Aorta (tissue), 5 donors: ENCODE data around the gene KRT79. TPM values are rescaled to one million over a fixed set of nuclear protein-coding genes. Genes with fewer than 3 reads are reported as not detected.
A peak's percentile ranks its signal among the peaks of the same experiment; 100 is the strongest.
"Not testable (repeated sequence)": the region's sequence is repeated elsewhere in the genome, so short reads cannot be mapped to it uniquely, and the experiment has no call there.

Experiments
- ATAC-seq: fragments of 200-7000 bp; cut with Tn5 transposase; one replicate; pipeline ENCODE4 v1.9.1; 2022; ENCODE audit warnings: moderate library complexity; ENCODE audit not compliant: low FRiP score
- DNase-seq, 2 donors: peaks; one replicate each; pipeline ENCODE4 v3.0.0-alpha.2; 2020
- H3K27ac ChIP-seq, 2 donors: one replicate each; pipeline ENCODE4 v1.5.1; 2013; ENCODE audit warnings: low read length in 2 of 2, mild to moderate bottlenecking in 2 of 2, moderate library complexity in 2 of 2, control low read depth in 1 of 2, inconsistent platforms in 1 of 2, low read depth in 1 of 2
- H3K27me3 ChIP-seq, 2 donors: one replicate each; pipeline ENCODE4 v1.6.1; 2013; ENCODE audit warnings: control low read depth in 1 of 2, low read length in 1 of 2, mild to moderate bottlenecking in 1 of 2, moderate library complexity in 1 of 2; ENCODE audit not compliant: insufficient read depth in 2 of 2, control insufficient read depth in 1 of 2
- H3K36me3 ChIP-seq, 2 donors: one replicate each; pipeline ENCODE4 v1.6.1; 2013; ENCODE audit warnings: control low read depth in 1 of 2, low read length in 1 of 2, mild to moderate bottlenecking in 1 of 2; ENCODE audit not compliant: insufficient read depth in 2 of 2, control insufficient read depth in 1 of 2
- H3K4me1 ChIP-seq, 2 donors: one replicate each; pipeline ENCODE4 v1.6.1; 2013; ENCODE audit warnings: low read length in 2 of 2, control low read depth in 1 of 2, mild to moderate bottlenecking in 1 of 2, moderate library complexity in 1 of 2; ENCODE audit not compliant: insufficient read depth in 2 of 2, control insufficient read depth in 1 of 2
- H3K4me3 ChIP-seq, 2 donors: one replicate each; pipeline ENCODE4 v1.5.1; 2013; ENCODE audit warnings: low read length in 2 of 2, control low read depth in 1 of 2, mild to moderate bottlenecking in 1 of 2
- H3K9me3 ChIP-seq: one replicate; pipeline ENCODE4 v1.6.1; 2013; ENCODE audit warnings: mild to moderate bottlenecking, low read length; ENCODE audit not compliant: control insufficient read depth
- WGBS, 2 donors: extraction: QIAGEN DNeasy Blood & Tissue Kit; methylation state at CpG; one replicate each; pipeline ENCODE4 v1.1.7; 2013; 5-methylcytosine and 5-hydroxymethylcytosine counted together
- intact Hi-C, 2 donors: fragments of 100-400 bp; cut with DNase I; formaldehyde crosslinking; loops; one replicate each; pipeline versions ENCODE4 v1.14.2 to v1.15.0; 2022
- long read RNA-seq, 2 donors: library from polyadenylated mRNA; unstranded; transcript quantifications; one replicate each; pipeline ENCODE4 v2.0.0, GENCODE V29; 2020 to 2021
- polyA plus RNA-seq, 2 donors: library from polyadenylated mRNA; stranded (reverse); fragments of 200-250 nt; gene quantifications; one replicate each; pipeline ENCODE4 v1.2.3, GENCODE V29; 2013
- total RNA-seq, 2 donors: library from RNA; stranded (reverse); fragmentation: NEBNext Ultra II Directional; extraction: Animal tissue kit (Norgen Biotek cat#: 25700); gene quantifications; one replicate each; pipeline ENCODE4 v1.2.1, GENCODE V29; 2021
- donor health status: healthy with polysubstance abuse.
- donor health status: Bipolar disorder and iron deficiency.
- donor health status: DM: no; HTN: no; CAD: no.
- donor health status: DM: no; HTN: no; CAD: no.
- donor health status: DM: yes; HTN: yes; CAD: no.

Gene KRT79
- total RNA-seq (not detected), polyA plus RNA-seq (not detected)
- long read RNA-seq, donor 1, result 0 reads
- long read RNA-seq, donor 2, result 0 reads

GRCh38 chr12:52833922-52834726, at the start of gene KRT79:
TSS of gene KRT79 (minus strand) at chr12:52834311. CDS start at chr12:52834260, 51 bp downstream.
- no peaks in the 10 kb centered on the region for H3K4me1 ChIP-seq
- WGBS, 2 donors, result 90% methylated on average over 19 to 22 of the region's 22 CpGs
- H3K9me3 ChIP-seq, result no peaks in the 10 kb centered on the region
- intact Hi-C loops, result no loop called here
- no peak within 1 kb of the TSS for H3K27ac ChIP-seq
- no peaks in the 10 kb centered on the region for H3K36me3 ChIP-seq
- H3K4me3 ChIP-seq, result no peak within 1 kb of the TSS
- ATAC-seq (no peak), DNase-seq (peak; percentile 32 to 48)
- H3K27me3 ChIP-seq, result no peaks in the 10 kb centered on the region

GRCh38 chr12:52880499-52880898, 46.4 kb upstream of the KRT79 start:
- not testable (repeated sequence) for H3K36me3 ChIP-seq, H3K4me1 ChIP-seq, H3K27ac ChIP-seq, H3K9me3 ChIP-seq, H3K4me3 ChIP-seq, ATAC-seq, DNase-seq, H3K27me3 ChIP-seq
- intact Hi-C loops, result loop anchor here in 1 of 2 donors (5.0 kb wide), 1 partner anchor 723 kb away; no protein-coding TSS in a partner anchor
- WGBS, 2 donors, result 71 to 75% methylated on average over 8 of the region's 8 CpGs

DNA sequence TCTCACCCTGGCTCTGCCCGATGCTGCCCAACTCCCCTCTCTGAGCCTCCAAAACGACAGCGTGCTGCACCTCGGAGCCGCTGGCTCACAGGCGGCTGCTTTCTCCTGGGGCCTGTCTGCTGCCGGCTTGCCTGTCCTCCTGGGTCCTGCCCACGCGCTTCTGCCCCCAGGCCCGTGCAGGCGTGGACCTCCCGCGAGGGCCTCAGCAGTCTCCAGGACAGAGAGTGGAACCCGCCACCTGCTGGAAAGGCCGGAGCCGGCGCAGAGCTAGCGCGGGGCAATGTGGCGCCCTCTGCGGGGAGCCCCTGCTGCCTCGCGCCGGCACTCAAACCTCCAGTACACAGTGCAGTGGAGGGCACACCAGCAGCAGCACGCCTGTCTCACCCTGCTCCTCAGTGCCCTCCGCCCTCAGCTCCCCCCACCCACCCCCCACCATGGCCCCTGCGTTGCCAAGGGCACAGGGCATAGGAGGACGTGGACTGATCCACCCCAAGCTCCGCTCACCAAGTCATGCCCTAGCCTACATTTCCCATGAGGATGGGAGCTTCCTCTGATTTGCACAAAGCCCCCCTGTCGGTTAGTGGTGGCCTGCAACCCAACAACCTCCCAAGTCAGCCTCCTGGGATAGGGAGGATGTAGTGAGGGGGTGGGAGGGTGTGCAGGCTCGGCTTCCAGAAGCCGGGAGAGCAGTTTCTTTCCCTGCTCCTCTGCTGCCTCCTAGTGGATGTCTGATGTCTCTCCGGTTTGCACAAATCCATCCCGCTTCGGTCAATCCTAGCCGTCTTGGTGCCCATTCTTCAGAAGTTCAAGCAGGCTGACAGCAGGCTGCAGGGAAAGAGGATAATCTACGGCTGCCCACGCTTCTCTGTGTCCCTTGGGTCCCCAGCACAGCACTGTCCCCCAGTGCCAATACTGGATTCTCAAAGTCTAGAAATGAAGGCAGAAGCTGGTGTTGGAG, 45.6 kb upstream of the KRT79 start:
- no peak overlapping the region for H3K27ac ChIP-seq

DNA sequence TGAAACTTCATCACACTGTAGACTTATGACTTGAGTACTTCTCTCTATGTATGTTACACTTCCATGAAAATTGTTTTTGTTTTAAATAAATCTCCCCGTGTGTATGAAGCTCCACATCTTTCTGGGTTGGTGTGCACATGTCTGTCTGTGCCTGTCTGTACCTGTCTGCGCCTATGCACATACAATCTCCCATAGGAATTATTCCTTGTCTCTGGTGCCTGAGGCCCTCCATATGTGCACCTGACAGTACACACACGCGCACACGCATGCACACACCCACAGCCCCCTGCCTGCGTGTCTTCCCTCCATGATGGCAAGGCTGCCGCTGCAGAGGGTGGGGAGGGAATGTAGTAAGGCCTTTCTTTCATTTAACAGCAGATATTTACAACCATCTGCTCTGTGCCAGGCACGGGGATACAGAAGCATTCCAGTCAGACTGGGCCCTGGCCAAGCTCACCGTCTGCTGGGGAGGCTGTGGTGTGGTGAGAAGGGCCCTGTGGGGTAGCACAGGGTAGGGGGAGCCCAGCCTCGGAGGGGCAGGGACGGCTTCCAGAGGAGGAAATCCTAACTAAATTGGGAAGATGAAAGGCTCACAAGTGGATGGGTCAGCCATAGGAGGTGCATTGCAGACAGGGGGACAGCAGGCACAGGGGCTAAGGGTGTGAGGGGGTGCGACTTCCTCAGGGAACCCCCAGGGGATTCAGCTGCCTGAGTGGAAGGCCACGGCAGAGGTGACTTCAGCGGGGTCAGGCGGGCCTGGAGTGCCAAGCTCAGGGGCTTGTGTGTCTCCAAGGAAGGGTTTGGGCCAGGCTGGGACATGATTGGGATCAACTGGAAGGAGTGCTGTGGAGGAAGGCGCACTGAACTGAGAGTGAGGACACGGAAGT, 44.6 kb upstream of the KRT79 start:
- Histone ChIP-seq H3K27ac (no peak overlapping the region), H3K4me3 (no peak overlapping the region), H3K36me3 (no peaks in the 10 kb centered on the region), H3K9me3 (no peaks in the 10 kb centered on the region), H3K4me1 (no peaks in the 10 kb centered on the region), H3K27me3 (no peaks in the 10 kb centered on the region)
- ATAC-seq (no peak), DNase-seq (no peak)
- 80 to 81% methylated on average over 17 of the region's 17 CpGs for WGBS, 2 donors
- intact Hi-C loops, result loop anchor here (1.0 to 5.0 kb wide), 5 partner anchors 296 to 731 kb away; no protein-coding TSS in a partner anchor

More for the DNA sequence above, 45.6 kb upstream of the KRT79 start:
- Histone ChIP-seq H3K27me3 (no peaks in the 10 kb centered on the region), H3K36me3 (no peaks in the 10 kb centered on the region), H3K4me1 (no peaks in the 10 kb centered on the region), H3K9me3 (no peaks in the 10 kb centered on the region), H3K4me3 (no peak overlapping the region)
- intact Hi-C loops, result loop anchor here (1.0 to 5.0 kb wide), 6 partner anchors 297 to 732 kb away; no protein-coding TSS in a partner anchor
- 10 to 12% methylated on average over 35 to 38 of the region's 38 CpGs for WGBS, 2 donors
- ATAC-seq, result peak; percentile 90
- peak; percentile 85 to 88 for DNase-seq

DNA sequence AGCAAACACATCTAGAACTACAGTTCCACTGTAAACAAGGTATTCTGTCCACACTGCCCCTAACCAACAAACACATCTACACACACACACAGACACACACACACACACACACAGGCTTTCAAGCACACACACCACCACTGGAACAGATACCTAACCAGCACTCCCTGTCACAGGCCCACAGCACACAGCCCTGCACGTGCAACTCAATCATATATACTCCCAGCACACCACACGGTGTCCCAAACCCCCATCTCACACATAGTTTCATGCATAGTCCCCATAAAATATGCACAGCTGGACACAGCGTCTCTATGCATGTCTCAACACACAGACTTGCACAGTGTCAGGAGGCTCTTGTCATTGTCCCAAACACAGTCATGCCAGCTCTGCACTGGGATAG, 43.1 kb upstream of the KRT79 start:
- intact Hi-C loops, result loop anchor here (5.0 kb wide), 3 partner anchors 295 to 730 kb away; no protein-coding TSS in a partner anchor
- DNase-seq (no peak), ATAC-seq (no peak)
- H3K36me3 ChIP-seq, result no peaks in the 10 kb centered on the region
- no peak overlapping the region for H3K4me3 ChIP-seq
- no peaks in the 10 kb centered on the region for H3K9me3 ChIP-seq
- no peak overlapping the region for H3K27ac ChIP-seq
- no peaks in the 10 kb centered on the region for H3K4me1 ChIP-seq
- WGBS, 2 donors, result 79 to 82% methylated on average over 3 of the region's 3 CpGs
- H3K27me3 ChIP-seq, result no peaks in the 10 kb centered on the region

GRCh38 chr12:52876372-52876771, 42.3 kb upstream of the KRT79 start:
- ATAC-seq (no peak), DNase-seq (peak in 1 of 2 donors; percentile 77)
- Histone ChIP-seq H3K27me3 (no peaks in the 10 kb centered on the region), H3K4me3 (no peak overlapping the region), H3K9me3 (no peaks in the 10 kb centered on the region), H3K36me3 (no peaks in the 10 kb centered on the region), H3K27ac (no peak overlapping the region), H3K4me1 (no peaks in the 10 kb centered on the region)
- 46 to 57% methylated on average over 7 of the region's 7 CpGs for WGBS, 2 donors
- intact Hi-C loops, result loop anchor here (5.0 kb wide), 3 partner anchors 294 to 729 kb away; no protein-coding TSS in a partner anchor

GRCh38 chr12:52874573-52875435, 40.7 kb upstream of the KRT79 start:
- H3K36me3 ChIP-seq, result no peaks in the 10 kb centered on the region
- 74 to 79% methylated on average over 10 of the region's 10 CpGs for whole genome bisulfite sequencing, 2 donors
- DNase-seq (no peak), ATAC-seq (no peak)
- H3K4me3 ChIP-seq, result no peak overlapping the region
- H3K9me3 ChIP-seq, result no peaks in the 10 kb centered on the region
- no peaks in the 10 kb centered on the region for H3K4me1 ChIP-seq
- H3K27me3 ChIP-seq, result no peaks in the 10 kb centered on the region
- intact Hi-C loops, result loop anchor here (2.0 to 5.0 kb wide), 4 partner anchors 293 to 728 kb away; no protein-coding TSS in a partner anchor
- H3K27ac ChIP-seq, result peak overlapping the region in 1 of 2 donors; percentile 10
